ENCODE measurements around the gene CNGA2. TPM values are rescaled to one million over a fixed set of nuclear protein-coding genes. Genes with fewer than 3 reads are reported as not detected.
"Not testable (repeated sequence)": the region's sequence is repeated elsewhere in the genome, so short reads cannot be mapped to it uniquely, and the experiment has no call there.

The CNGA2 gene
- total and polyA plus RNA-seq, 4 donors, result not detected

DNA sequence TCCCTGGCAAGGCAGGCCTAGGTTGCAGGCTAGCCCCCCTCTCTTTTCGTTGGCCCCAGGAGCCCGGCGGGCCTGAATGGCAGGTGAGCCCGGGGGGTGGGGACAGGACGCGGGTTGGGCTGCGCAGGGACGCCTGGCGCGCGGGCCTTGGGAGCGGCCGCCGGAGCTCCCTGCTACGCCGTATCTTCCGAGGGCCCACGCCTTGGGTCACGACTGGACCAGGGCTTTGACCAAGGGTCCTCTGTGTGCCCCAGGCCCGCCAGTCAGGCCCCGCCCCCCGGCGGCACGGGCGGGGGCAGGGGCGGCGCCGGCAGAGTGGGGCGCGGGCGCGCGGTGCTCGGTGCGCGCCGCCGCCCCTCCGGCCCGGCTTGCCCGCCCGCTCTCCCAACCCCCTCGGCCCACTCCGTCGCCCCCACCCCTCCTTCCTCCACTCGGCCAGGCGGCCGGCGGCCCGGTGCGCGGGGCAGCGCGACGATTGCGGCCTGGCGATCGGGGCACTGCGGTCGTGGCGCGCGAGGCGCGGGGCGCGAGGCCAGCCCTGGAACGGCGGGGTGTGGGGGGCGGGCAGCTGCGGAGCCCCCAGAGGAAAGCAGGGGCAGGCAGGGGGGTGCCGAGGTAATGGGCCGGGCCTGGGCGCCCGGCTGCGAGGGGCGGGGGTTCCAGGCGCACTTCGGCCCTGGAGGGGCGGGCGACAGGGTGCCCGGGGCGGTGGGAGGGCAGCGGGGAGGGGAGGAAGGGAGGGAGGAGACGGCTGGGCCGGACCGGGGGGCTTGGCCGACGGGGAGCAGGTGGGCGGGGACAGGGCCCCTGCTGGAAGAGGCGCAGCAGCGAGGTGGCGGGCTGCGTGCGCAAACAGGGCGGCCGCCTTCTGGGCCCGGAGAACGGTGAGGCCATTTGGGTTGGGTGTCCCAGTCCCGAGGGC is 39.6 kb upstream of the CNGA2 start, which contains the start of gene PRRG3:
Gene PRRG3, plus strand, starts transcription at position 798 of the 922 bp plus-strand sequence. CDS start 3,357 bp downstream, outside the sequence.
- Histone ChIP-seq H3K27ac (ENCODE audit: low read depth in 1 of 2, low read length in 2 of 2) (no peak within 1 kb of the TSS), H3K9ac (ENCODE audit: low read depth in 1 of 2, low read length in 2 of 2) (no peak within 1 kb of the TSS), H3K4me3 (ENCODE audit: low read depth in 1 of 3, low read length in 3 of 3) (no peak within 1 kb of the TSS), H3K27me3 (ENCODE audit: control insufficient read depth in 4 of 4, insufficient read depth in 4 of 4, low read length in 3 of 4) (no peaks in the 10 kb centered on the region), H3K36me3 (ENCODE audit: control insufficient read depth in 4 of 4, insufficient read depth in 3 of 4, low read depth in 1 of 4, low read length in 3 of 4) (no peaks in the 10 kb centered on the region), H3K9me3 (ENCODE audit: control insufficient read depth in 4 of 4, low read length in 3 of 4) (no peaks in the 10 kb centered on the region), H3K4me1 (ENCODE audit: control insufficient read depth in 4 of 4, insufficient read depth in 4 of 4, low read length in 3 of 4) (peaks cover 0 to 3% (median 0%) of the 10 kb centered on the region in 4 donors)
- DNase-seq (ENCODE audit: low spot score), result no peak
- WGBS, result 6% methylated on average over 98 of the region's 100 CpGs
- TF ChIP-seq, protein P1, sequence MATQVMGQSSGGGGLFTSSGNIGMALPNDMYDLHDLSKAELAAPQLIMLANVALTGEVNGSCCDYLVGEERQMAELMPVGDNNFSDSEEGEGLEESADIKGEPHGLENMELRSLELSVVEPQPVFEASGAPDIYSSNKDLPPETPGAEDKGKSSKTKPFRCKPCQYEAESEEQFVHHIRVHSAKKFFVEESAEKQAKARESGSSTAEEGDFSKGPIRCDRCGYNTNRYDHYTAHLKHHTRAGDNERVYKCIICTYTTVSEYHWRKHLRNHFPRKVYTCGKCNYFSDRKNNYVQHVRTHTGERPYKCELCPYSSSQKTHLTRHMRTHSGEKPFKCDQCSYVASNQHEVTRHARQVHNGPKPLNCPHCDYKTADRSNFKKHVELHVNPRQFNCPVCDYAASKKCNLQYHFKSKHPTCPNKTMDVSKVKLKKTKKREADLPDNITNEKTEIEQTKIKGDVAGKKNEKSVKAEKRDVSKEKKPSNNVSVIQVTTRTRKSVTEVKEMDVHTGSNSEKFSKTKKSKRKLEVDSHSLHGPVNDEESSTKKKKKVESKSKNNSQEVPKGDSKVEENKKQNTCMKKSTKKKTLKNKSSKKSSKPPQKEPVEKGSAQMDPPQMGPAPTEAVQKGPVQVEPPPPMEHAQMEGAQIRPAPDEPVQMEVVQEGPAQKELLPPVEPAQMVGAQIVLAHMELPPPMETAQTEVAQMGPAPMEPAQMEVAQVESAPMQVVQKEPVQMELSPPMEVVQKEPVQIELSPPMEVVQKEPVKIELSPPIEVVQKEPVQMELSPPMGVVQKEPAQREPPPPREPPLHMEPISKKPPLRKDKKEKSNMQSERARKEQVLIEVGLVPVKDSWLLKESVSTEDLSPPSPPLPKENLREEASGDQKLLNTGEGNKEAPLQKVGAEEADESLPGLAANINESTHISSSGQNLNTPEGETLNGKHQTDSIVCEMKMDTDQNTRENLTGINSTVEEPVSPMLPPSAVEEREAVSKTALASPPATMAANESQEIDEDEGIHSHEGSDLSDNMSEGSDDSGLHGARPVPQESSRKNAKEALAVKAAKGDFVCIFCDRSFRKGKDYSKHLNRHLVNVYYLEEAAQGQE (IDR thresholded peaks at IDR 0.05), result no peak
- TF ChIP-seq, protein P2, sequence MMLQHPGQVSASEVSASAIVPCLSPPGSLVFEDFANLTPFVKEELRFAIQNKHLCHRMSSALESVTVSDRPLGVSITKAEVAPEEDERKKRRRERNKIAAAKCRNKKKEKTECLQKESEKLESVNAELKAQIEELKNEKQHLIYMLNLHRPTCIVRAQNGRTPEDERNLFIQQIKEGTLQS (IDR thresholded peaks at IDR 0.05), result no peak

DNA sequence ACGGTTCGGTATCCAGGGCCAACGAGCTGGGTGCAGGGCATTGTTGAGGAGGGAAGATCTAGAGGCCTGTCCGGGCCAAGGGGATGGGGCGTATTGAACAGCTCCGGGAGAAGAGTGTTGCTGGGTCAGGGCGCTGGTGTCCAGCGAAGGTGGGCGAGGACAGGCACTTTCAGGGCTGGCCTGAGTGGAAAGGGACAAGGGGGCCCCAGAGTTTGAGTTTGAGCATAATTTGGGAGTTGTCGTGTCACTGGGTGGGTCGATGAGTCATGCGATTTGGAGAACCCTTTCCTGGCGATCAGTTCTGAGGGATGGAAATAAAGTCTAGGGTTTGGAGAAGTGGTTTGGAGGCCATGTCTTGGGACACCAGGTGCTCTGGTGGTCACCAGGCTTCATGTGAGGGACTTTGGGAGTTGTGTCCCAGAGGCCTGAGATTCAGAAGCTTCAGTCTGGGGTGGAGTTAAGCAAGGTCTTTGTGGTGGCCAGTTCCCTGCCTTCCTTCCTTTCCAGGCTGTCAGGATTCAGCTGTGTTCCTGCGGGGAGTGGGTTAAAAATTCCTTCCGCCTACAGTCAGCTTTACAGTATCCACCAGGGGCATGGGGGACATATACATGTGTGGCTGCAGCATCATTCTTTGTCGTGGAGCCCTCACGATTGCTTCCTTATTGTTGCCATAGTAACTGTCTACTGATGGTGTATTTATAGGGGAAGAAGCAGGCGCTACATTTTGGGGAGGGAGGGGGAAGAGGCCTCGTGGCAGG is 38.8 kb upstream of the CNGA2 start:
- no peaks in the 10 kb centered on the region for H3K36me3 ChIP-seq (ENCODE audit: control insufficient read depth in 4 of 4, insufficient read depth in 3 of 4, low read depth in 1 of 4, low read length in 3 of 4)
- H3K27me3 ChIP-seq (ENCODE audit: control insufficient read depth in 4 of 4, insufficient read depth in 4 of 4, low read length in 3 of 4), result no peaks in the 10 kb centered on the region
- H3K9ac ChIP-seq (ENCODE audit: low read depth in 1 of 2, low read length in 2 of 2), result no peak overlapping the region
- peaks cover 0 to 3% (median 0%) of the 10 kb centered on the region in 4 donors for H3K4me1 ChIP-seq (ENCODE audit: control insufficient read depth in 4 of 4, insufficient read depth in 4 of 4, low read length in 3 of 4)
- TF ChIP-seq, protein P3, sequence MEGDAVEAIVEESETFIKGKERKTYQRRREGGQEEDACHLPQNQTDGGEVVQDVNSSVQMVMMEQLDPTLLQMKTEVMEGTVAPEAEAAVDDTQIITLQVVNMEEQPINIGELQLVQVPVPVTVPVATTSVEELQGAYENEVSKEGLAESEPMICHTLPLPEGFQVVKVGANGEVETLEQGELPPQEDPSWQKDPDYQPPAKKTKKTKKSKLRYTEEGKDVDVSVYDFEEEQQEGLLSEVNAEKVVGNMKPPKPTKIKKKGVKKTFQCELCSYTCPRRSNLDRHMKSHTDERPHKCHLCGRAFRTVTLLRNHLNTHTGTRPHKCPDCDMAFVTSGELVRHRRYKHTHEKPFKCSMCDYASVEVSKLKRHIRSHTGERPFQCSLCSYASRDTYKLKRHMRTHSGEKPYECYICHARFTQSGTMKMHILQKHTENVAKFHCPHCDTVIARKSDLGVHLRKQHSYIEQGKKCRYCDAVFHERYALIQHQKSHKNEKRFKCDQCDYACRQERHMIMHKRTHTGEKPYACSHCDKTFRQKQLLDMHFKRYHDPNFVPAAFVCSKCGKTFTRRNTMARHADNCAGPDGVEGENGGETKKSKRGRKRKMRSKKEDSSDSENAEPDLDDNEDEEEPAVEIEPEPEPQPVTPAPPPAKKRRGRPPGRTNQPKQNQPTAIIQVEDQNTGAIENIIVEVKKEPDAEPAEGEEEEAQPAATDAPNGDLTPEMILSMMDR (IDR thresholded peaks at IDR 0.05; ENCODE audit: low read depth, low read length, missing input control), result no peak
- TF ChIP-seq JUND (IDR thresholded peaks at IDR 0.05) (no peak), RAD21 (IDR thresholded peaks at IDR 0.05) (no peak), NR2F2 (IDR thresholded peaks at IDR 0.05) (no peak), GABPA (IDR thresholded peaks at IDR 0.05 in 1 of 2, conservative IDR thresholded peaks at IDR 0.05 in 1 of 2) (no peak), RXRA (IDR thresholded peaks at IDR 0.05) (no peak), HNF4A (conservative IDR thresholded peaks at IDR 0.05) (no peak), FOXA1 (IDR thresholded peaks at IDR 0.05) (no peak), FOXA2 (IDR thresholded peaks at IDR 0.05) (no peak), SP1 (IDR thresholded peaks at IDR 0.05) (no peak)
- TF ChIP-seq, protein P4, sequence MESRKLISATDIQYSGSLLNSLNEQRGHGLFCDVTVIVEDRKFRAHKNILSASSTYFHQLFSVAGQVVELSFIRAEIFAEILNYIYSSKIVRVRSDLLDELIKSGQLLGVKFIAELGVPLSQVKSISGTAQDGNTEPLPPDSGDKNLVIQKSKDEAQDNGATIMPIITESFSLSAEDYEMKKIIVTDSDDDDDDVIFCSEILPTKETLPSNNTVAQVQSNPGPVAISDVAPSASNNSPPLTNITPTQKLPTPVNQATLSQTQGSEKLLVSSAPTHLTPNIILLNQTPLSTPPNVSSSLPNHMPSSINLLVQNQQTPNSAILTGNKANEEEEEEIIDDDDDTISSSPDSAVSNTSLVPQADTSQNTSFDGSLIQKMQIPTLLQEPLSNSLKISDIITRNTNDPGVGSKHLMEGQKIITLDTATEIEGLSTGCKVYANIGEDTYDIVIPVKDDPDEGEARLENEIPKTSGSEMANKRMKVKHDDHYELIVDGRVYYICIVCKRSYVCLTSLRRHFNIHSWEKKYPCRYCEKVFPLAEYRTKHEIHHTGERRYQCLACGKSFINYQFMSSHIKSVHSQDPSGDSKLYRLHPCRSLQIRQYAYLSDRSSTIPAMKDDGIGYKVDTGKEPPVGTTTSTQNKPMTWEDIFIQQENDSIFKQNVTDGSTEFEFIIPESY (IDR thresholded peaks at IDR 0.05), result no peak
- TF ChIP-seq, protein P2 (IDR thresholded peaks at IDR 0.05), result no peak
- no peak for DNase-seq (ENCODE audit: low spot score)
- no peak overlapping the region for H3K4me3 ChIP-seq (ENCODE audit: low read depth in 1 of 3, low read length in 3 of 3)
- no peak overlapping the region for H3K27ac ChIP-seq (ENCODE audit: low read depth in 1 of 2, low read length in 2 of 2)
- no peaks in the 10 kb centered on the region for H3K9me3 ChIP-seq (ENCODE audit: control insufficient read depth in 4 of 4, low read length in 3 of 4)
- 21% methylated on average over 19 of the region's 19 CpGs for WGBS

DNA sequence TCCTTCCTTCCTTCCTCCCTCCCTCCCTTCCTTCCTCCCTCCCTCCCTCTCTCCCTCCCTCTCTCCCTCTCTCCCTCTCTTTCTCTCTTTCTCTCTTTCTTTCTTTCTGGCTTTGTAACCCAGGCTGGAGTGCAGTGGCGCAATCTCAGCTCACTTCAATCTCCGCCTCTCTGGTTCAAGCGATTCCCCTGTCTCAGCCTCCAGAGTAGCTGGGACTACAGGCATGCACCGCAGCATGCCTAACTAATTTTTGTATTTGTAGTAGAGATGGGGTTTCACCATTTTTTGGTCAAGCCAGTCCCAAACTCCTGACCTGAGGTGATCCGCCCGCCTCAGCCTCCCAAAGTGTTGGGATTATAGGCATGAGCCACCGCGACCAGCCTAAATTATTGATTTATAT is 37.5 kb upstream of the CNGA2 start:
- not testable (repeated sequence) for DNase-seq (ENCODE audit: low spot score); H3K4me1 ChIP-seq (ENCODE audit: control insufficient read depth in 4 of 4, insufficient read depth in 4 of 4, low read length in 3 of 4); H3K9me3 ChIP-seq (ENCODE audit: control insufficient read depth in 4 of 4, low read length in 3 of 4); H3K36me3 ChIP-seq (ENCODE audit: control insufficient read depth in 4 of 4, insufficient read depth in 3 of 4, low read depth in 1 of 4, low read length in 3 of 4); H3K4me3 ChIP-seq (ENCODE audit: low read depth in 1 of 3, low read length in 3 of 3); H3K27ac ChIP-seq (ENCODE audit: low read depth in 1 of 2, low read length in 2 of 2); H3K27me3 ChIP-seq (ENCODE audit: control insufficient read depth in 4 of 4, insufficient read depth in 4 of 4, low read length in 3 of 4); H3K9ac ChIP-seq (ENCODE audit: low read depth in 1 of 2, low read length in 2 of 2)
- WGBS, result 88% methylated on average over 8 of the region's 8 CpGs
